ENCODE results near the gene COPS4.
"Not testable (repeated sequence)": the region's sequence is repeated elsewhere in the genome, so short reads cannot be mapped to it uniquely, and the experiment has no call there.

COPS4 gene

DNA sequence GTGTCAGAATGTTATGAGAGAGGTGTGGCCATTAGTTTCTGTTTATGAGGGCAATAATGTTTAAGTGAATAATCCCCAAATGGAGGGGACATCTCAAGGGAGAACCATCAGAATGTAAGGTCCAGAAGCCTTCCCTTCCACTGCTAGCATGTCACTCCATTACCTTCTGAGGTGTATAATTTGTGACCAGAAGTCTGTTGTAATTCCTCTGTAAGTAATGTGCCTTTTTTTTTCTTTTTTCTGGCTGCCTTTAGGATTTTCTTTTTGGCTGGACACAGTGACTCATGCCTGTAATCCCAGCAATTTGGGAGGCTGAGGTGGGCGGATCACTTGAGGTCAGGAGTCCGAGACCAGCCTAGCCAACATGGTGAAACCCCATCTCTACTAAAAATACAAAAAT lies 10.8 kb upstream of the COPS4 start:
- no peak for FAIRE-seq

DNA sequence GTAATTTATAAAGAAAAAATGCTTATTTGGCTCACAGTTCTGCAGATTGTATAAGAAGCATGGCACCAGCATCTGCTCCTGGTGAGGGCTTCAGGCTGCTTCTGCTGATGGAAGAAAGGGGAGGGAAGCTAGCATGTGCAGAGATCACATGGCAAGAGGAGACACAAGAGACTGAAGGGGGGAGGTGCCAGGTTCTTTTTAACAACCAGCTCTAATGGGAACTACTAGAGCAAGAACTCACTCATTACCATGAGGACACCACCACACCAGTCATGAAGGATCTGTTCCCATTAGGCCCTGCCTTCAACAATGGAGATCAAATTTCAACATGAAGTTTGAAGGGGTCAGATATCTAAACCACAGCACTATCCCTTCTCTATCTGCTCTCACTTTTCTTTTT lies 9.4 kb upstream of the COPS4 start:
- FAIRE-seq, result no peak

DNA sequence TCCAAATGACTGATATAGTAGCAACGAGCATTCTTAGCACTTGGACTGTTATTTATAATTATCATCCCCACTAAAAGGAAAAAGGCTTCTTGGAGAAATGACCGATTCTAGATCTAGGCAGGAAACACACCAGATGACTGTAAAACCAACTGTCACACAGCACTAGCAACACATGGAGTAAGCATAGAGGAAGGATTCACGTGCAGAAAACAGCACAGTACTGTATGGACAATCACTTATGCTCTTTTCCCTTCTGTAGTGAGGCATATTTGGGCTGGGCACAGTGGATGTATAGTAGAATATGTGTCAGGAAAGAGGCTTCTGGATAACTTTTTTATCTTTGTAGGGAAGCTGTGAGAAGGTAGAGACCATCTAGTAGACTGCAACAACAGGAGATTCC lies 6.0 kb upstream of the COPS4 start:
- no peak for FAIRE-seq

DNA sequence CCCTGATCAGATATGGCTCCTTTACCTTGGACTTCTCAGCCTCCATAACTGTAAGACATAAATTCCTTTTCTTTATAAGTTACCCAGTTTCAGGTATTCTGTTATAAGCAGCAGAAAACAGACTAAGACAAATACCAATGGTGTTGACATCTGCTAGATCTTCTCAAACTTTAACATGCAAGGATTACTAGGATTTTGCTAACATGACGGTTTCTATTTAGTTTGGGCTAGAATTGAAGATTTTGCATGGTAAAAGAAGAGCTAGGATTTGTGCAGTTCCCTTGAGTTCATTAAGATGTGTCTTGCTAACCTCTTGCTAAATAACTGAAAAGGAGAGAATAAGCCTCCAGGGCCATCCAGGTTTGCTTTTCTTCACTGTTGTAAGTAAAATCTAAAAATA lies 5.3 kb upstream of the COPS4 start:
- FAIRE-seq, result no peak

DNA sequence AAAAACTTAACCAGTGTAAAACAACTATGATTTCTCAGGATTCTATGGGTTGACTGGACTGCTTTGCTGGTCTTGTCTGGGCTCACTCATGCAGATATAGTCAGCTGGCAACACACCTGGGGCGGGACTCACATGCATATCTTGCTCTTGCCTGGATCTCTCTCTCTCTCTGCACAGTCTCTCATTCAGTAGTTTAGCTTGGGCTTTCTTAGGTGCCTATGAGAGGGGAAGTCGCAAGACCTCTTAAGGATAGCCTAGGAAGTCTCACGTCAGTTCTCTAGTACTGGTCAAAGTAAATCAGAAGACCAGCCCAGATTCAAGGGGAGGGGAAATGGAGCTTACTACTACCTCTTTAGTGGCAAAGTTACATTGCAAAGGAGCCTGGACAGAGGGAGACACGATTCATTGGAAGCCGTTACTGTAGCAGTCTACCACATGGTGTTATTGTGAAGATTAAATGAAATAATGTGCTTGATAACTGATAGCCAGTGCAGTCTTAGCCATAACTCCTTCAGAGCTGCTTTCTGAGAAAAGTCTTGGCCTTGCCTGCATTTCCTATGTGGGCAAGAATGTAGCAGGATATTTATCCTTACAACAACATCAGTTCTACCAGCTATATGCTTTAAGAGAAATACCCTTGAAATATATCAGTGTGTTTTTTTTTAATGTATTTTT lies 2.1 kb downstream of the COPS4 start:
- FAIRE-seq, result no peak

DNA sequence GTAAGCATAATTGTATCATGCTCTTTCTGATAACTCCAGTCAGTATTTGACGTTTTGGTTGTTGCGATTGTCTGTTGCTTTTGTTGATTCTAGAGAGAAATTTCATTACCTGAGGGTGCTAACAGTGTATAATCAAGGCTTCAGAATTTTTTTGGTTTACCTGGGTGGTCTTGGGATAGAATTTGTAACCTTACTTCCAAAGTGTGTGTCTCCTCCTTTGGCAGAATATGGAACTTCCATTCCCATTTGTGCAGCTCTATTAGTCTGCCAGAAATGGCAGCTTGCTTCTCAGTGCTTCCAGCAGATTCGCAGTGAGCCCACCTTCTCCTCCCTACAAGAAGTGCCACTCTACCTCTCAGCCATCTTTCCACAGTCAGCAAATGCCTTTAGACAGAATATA lies 5.3 kb downstream of the COPS4 start:
- FAIRE-seq, result no peak

DNA sequence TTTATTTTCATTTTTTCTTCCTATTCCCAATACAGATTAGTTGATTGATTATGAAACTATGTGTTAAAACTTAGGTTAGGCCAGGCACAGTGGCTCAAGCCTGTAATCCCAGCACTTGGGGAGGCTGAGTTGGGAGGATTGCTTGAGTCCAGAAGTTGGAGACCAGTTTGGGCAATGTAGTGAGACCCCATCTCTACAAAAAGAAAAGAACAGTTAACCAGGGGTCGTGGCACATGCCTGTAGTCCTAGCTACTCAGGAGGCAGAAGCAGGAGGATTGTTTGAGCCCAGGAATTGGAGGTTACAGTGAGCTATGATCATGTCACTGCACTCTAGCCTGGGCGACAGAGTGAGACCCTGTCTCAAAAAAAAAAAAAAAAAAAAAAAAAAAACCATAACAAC lies 8.2 kb downstream of the COPS4 start:
- FAIRE-seq, result not testable (repeated sequence)

DNA sequence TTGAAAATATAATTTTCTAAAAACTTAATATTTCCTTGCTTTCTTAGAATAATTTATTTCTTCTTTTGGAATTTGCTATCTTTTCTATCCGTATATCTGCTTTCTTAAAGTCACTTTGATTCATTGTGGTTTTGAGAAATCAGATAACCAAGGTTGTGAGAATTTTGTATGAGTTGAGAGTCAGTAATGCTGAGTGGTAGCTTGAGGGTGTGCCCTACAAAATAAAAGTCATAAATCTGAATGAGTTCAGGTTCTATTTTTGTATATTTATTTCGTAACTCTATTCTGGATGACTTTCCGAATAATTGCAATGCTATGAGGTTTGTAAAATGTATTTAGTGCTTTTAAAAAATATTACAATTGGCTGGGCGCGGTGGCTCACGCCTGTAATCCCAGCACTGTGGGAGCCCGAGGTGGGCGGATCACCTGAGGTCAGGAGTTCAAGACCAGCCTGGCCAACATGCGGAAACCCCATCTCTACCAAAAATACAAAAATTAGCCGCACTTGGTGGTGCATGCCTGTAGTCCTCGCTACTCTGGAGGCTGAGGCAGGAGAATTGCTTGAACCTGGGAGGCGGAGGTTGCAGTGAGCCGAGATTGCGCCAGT lies 8.9 kb downstream of the COPS4 start:
- FAIRE-seq, result no peak

DNA sequence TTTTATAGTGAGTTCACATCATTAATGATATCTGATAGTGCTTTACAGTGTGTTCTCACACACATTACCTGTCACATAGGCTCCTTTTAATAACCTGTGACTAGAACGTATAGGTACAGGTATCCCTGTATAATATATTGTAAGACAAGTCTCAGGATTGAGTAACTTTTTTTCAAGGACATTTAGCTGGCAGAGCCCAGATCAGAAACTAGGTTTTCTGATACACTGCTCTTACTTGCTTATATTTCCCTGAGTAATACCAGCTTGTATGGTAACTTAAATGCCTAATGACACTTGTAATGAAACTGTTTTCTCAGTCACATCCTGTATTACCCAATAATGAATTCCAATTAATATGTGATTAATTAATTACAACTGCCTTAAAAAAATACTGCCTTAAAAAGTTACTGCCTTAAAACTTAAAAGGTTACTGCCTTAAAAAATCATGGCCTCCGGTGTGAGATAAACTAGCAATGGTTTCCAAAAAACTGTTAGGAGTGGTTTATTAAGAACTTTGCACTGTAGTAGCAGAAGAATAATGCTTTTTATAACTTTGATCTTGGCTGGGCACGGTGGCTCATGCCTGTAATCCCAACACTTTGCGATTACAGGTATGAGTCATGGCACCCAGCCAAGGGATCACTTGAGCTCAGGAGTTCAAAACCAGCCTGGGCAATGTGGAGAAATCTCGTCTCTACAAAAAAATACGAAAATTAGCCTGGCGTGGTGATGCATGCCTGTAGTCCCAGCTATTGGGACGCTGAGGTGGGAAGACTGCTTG lies 11.9 kb downstream of the COPS4 start:
- FAIRE-seq, result no peak

DNA sequence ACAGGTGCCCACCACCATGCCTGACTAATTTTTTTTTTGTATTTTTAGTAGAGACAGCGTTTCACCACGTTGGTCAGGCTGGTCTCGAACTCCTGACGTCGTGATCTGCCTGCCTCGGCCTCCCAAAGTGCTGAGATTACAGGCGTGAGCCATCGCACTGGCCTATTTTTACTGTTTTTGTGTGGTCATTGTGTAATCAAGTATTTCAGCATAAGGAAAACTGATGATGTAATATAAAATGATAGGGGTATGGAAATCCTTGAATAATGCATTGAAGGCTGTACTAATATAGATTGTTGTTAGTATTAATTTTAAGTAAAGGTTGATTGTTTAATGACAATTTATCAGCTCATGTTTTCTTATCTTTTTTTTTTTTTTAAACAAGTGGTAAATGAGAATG lies 13.8 kb downstream of the COPS4 start:
- FAIRE-seq, result not testable (repeated sequence)

DNA sequence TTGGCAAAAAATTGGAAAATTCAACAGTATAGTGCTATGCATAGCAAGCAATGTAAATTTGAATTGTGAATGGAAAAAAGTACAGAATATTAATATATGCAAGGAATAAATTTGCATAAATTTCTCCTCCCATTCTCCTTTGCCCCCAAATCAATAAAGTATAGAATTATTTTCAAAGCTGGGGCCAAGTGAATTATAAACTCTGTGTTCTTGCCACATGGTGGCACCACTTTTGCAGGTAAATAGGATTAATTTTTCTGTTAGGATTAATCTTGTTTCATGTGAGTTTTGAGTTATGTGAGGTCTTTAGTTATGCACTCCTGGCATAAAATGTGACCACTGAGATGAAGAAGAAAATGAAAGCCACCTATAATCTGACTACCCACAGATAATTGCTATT lies 19.9 kb downstream of the COPS4 start:
- FAIRE-seq, result no peak

DNA sequence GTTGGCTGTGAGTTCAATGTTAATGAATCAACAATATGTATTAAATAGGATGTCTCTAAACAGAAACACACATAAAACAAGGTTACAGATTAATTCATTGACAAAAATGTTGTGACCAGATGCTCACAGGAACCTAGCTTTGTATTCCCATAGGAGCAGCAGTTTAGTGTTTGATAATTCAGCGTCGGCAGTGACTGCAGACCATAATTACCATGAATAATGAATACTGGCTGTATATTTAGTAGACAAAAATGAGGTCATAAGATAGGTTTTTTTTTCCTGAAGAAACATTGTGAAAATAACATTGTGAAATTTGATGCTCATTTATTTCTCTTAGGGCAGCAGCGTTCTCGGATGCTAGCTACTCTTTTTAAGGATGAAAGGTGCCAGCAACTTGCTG lies 27.8 kb downstream of the COPS4 start:
- FAIRE-seq, result no peak

DNA sequence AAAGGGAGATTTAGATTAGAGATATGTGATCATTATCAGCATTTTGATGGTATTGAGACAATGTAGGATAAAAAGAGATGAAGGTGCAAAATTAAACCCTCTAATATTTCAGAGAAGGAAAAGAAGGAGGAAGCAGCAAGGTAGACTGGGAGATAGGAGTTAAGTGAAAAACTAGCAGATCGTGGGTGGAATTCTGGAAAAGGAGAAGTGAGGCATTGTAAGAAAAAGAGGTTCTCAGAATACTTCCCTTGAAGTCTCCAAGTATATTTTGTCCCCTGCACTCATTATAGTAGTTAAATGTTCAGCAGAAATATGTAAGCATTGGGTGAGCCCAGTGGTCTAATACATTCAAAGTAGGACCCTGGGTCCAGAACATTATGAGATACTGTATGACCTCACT lies 30.3 kb downstream of the COPS4 start:
- no peak for FAIRE-seq

DNA sequence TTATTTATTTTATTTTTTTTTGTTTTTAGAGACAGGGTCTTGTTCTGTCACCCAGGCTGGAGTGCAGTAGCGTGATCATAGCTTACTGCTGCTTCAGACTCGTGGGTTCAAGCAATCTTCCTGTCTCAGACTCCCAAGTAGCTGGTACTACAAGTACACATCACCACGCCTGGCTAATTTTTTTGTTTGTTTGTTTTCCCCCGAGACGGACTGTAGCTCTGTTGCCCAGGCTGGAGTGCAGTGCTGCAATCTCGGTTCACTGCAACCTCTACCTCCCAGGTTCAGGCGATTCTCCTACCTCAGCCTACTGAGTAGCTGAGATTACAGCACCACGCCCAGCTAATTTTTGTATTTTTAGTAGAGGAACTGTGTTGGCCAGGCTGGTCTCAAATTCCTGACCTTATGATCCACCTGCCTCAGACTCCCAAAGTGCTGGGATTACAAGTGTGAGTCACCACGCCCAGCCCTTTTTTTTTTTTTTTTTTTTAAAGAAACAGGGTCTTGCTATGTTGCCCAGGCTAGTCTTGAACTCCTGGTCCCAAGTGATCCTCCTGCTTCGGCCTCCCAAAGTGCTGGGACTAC lies 32.2 kb downstream of the COPS4 start:
- no peak for FAIRE-seq

DNA sequence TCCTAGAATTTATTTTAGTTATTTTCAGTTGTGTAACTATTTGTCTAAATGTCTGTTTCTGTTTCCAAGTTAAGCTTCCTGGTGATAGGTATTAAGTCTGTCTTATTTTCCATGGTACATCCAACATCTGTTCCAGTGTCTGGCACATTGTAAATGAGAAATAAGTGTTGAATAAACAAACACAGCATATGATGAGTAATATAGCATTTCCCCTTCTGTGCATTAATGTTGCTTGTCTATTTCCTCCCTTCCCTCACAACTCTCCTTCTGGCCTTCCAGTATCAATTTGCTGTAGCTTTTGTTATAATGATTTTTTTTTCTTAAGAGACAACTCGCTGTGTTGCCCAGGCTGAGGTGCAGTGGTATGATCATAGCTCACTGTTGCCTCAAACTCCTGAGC lies 36.1 kb downstream of the COPS4 start:
- no peak for FAIRE-seq

DNA sequence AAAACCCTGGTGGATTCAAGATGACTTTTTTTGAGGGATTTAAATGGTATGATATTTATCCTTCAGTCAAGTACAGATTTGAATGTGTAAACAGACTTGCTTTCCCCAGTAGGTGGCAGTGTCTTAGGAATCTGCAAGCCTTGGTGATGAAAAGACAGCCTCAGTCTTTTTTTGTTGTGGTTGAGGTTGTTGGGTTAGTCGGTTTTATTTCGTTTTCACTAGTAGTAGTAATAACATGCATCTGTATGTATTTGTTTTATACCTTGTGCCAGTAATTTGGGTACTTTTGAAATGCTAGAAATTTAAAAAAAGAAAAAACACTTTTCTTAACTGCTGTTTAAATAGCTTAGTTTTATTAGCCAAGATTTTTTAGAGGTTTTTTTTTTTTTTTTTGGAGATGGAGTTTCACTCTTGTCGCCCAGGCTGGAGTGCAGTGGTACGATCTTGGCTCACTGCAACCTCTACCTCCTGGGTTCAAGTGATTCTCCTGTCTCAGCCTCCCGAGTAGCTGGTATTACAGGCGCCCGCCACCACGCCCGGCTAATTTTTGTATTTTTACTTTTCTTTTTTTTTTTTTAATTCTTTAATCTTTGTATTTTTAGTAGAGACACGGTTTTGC lies 39.2 kb downstream of the COPS4 start:
- peak; percentile 88 for FAIRE-seq

DNA sequence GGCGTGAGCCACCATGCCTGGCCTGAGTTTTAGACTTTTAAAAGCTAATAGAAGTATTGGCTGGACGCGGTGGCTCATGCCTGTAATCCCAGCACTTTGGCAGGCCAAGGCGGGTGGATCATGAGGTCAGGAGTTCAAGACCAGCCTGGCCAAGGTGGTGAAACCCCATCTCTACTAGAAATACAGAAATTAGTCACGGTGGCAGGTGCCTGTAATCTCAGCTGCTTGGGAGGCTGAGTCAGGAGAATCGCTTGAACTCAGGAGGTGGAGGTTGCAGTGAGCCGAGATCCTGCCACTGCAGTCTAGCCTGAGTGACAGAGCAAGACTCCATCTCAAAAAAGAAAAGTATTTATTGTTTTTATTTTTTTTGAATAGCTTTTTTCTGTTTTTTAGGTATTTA lies 39.8 kb downstream of the COPS4 start:
- not testable (repeated sequence) for FAIRE-seq

DNA sequence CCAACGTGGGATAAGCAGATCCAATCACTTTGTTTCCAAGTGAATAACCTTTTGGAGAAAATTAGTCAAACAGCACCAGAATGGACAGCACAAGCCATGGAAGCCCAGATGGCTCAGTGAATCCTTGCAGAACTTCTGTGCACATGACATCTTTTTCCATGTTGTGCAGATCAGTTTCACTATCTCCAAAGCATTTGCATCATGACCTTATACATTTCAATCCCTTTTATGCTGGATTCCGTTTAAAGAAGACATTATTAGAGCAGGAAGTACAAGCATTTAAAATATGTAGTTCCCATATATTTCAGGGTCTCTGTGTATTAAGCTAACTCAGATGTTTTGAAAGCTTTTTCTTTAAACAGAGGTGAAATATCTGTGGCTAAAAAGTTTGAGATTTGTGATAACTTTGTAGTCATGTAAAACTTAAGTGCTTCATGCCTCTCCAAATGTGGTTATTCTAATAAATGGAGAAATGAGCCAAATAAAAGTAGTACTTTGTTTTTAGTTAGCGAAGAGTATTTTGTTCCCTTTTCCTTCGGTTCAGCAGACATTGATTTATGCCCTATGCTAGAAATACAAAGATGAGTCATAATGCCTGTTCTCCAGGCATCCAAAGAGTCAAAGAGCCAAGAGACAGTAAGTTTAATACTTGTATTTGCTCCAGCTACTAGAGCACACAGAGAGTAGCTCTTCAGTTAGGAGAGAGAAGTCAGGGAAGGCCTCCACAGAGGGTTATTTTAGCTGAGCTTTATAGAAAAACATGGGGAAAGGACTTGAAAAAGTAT lies 40.5 kb downstream of the COPS4 start:
- FAIRE-seq, result peak; percentile 33

DNA sequence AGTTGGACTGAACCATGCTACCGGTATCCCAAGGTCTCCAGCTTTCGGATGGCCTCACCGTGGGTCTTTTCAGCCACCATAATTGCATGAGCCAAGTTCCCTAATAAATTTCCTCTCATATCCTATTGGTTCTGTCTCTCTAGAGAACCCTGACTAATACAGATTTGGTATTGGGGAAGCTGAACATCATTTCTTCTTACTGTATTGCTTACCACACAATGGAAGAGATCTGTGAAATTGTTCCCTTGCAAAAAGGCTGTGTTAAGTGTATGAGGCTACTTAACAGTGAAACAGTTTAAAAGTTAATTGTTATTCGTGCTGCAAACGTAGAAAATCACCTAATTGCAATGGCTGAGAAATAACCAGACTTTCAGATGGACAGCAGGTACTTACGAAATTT lies 45.6 kb downstream of the COPS4 start:
- FAIRE-seq, result no peak

DNA sequence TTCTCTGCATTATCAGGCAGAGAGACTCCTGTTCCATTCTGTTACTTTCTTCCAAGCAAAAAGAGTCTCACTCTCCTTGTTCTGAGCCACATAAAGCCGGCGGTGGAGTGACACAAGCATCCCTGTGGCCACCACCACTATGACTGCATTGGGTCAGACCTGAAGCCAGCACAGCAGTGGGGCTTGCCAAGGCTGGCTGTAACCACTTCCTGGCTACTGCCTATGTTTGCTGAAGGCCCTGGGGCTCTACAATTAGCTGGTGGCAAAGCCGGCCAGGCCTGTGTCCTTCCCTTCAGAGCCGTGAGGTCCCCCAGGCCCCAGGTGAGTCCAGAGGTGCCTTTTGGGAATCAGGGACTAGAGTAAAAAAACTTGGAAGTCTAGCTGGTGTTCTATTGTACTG lies 47.8 kb downstream of the COPS4 start:
- FAIRE-seq, result no peak

DNA sequence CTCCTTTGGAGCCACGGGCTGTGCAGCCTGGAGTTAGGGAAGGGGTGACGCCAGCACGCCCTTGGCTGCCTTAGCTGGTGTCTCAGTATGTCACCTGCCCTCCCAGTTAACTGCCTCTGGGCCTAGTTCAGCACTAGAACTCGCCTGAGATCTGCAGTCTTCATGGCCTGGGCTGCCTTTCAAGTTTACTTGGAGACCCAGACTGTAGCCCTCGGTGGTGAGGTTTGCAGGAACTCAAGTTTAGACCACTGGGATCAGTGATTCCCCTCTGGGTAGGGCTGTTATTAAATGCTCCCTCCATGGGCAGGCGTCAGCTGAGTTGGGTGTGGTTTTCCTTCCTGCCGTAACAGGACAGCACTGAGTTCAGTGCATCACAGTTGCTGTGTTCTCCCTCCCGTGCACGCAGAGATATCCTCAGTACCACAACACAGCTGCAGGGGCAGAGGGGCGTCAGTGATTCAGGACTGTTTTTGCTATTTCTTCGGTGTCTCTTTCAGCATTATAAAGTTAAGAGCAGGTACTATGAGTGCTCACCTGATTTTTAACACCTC lies 49.0 kb downstream of the COPS4 start:
- no peak for FAIRE-seq

DNA sequence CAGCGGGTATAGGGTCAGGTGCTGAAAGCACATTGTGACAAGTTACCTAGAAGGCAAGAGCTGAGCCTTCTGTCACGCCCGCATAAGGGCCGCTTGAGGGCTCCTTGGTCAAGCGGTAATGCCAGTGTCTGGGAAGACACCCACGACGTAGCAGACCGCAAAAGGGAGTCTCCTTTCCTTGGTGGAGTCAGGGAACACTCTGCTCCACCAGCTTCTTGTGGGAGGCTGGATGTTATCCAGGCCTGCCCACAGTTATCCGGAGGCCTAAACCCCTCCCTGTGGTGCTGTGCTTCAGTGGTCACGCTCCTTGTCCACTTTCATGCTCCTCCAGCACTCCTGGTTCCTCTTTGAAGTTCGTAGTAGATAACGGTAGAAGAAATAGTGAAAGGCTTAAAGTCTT lies 50.0 kb downstream of the COPS4 start:
- not testable (repeated sequence) for FAIRE-seq

All from endometrium (tissue), 2 donors.